Skeletal muscle satellite cell (primary cell): ENCODE measurements around the gene MSRB1.
"Not testable (repeated sequence)": the region's sequence is repeated elsewhere in the genome, so short reads cannot be mapped to it uniquely, and the experiment has no call there.

Experiments used
- H3K27me3 ChIP-seq: 2 replicates; pipeline ENCODE4 v1.7.0; 2013; ENCODE audit warnings: low read length; ENCODE audit not compliant: control insufficient read depth, insufficient read depth
- H3K36me3 ChIP-seq: 2 replicates; pipeline ENCODE4 v1.7.0; 2013; ENCODE audit warnings: mild to moderate bottlenecking, control low read depth, low read length; ENCODE audit not compliant: insufficient read depth
- H3K4me1 ChIP-seq: 2 replicates; pipeline ENCODE4 v1.7.0; 2013; ENCODE audit warnings: low read length; ENCODE audit not compliant: control insufficient read depth, insufficient read depth
- H3K4me2 ChIP-seq: 2 replicates; pipeline ENCODE4 v1.7.0; 2013; ENCODE audit warnings: mild to moderate bottlenecking, low read length
- H3K4me3 ChIP-seq: 2 replicates; pipeline ENCODE4 v1.7.0; 2013; ENCODE audit warnings: low read length
- H3K9ac ChIP-seq: 2 replicates; pipeline ENCODE4 v1.7.0; 2013; ENCODE audit warnings: mild to moderate bottlenecking, low read depth, low read length, moderate library complexity
- H3K9me3 ChIP-seq: replicated peaks from 2 replicates; pipeline ENCODE4 v1.7.0; 2013; ENCODE audit warnings: mild to moderate bottlenecking, control low read depth, low read length

The MSRB1 gene

DNA sequence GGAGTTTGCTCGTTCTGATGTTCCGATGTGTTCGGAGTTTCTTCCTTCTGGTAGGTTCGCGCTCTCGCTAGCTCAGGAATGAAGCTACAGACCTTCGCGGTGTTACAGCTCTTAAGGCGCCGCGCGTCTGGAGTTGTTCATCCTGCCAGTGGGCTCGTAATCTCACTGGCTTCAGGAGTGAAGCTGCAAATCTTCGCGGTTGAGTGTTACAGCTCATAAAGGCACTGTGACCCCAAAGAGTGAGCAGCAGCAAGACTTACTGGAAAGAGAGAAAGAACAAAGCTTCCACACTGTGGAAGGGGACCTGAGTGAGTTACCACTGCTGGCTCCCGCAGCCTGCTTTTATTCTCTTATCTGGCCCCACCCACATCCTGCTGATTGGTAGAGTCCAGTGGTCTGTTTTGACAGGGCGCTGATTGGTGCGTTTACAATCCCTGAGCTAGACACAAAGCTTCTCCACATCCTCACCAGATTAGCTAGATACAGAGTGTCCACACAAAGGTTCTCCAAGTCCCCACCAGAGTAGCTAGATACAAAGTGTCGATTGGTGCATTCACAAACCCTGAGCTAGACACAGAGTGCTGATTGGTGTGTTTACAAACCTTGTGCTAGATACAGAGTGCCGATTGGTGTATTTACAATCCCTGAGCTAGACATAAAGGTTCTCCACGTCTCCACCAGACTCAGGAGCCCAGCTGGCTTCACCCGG lies 14.6 kb upstream of the MSRB1 start:
- Histone ChIP-seq H3K4me1 (peaks cover 17% of the 10 kb centered on the region), H3K36me3 (peaks cover 16% of the 10 kb centered on the region)
- not testable (repeated sequence) for H3K27me3 ChIP-seq, H3K9ac ChIP-seq, H3K9me3 ChIP-seq, H3K4me2 ChIP-seq, H3K4me3 ChIP-seq

DNA sequence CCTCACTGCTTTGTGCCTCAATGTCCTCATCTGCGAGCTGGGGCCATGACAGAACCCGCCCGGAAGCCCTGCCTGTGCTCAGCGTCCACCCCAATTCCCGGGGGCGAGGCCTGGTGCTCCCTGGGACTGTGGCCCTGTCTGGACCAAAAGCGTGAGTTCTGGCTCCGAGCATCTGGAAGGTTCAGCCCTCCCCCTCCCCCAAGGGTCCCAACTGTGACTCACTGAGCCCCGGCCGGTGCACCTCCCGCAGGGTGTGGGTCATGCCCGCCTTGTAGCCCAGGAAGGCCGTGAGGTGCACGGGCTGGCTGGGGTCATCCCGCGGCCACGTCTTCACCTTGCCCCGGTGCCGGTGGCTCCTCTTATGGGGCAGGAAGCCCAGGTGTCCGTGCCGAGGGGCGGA lies 10.7 kb upstream of the MSRB1 start:
- no peaks in the 10 kb centered on the region for H3K9me3 ChIP-seq
- no peak overlapping the region for H3K9ac ChIP-seq
- H3K4me1 ChIP-seq, result no peaks in the 10 kb centered on the region
- H3K36me3 ChIP-seq, result no peaks in the 10 kb centered on the region
- no peaks in the 10 kb centered on the region for H3K27me3 ChIP-seq
- H3K4me3 ChIP-seq, result no peak overlapping the region
- H3K4me2 ChIP-seq, result no peak overlapping the region

DNA sequence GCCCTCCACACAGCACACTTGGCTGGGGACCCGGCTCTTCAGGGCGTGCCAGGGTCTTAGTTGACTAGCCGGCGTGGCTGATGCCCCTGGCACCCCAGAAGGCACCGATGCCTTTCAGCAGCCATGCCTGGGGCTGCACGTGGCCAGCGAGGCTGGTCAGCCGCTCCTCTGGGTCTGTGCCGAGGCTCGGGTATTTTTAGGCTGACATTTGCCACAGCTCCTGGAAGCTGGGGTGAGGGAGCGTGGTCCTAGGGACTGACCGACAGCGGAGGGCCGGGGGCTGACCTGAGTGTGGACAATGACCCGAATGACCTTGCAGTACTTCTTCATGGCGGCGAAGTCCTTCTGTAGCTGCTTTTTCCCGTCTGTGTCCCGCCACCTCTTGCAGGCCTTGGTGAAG lies 7.6 kb upstream of the MSRB1 start:
- no peak overlapping the region for H3K4me2 ChIP-seq
- H3K9ac ChIP-seq, result no peak overlapping the region
- no peaks in the 10 kb centered on the region for H3K27me3 ChIP-seq
- no peaks in the 10 kb centered on the region for H3K9me3 ChIP-seq
- no peak overlapping the region for H3K4me3 ChIP-seq
- H3K4me1 ChIP-seq, result no peaks in the 10 kb centered on the region
- H3K36me3 ChIP-seq, result no peaks in the 10 kb centered on the region

DNA sequence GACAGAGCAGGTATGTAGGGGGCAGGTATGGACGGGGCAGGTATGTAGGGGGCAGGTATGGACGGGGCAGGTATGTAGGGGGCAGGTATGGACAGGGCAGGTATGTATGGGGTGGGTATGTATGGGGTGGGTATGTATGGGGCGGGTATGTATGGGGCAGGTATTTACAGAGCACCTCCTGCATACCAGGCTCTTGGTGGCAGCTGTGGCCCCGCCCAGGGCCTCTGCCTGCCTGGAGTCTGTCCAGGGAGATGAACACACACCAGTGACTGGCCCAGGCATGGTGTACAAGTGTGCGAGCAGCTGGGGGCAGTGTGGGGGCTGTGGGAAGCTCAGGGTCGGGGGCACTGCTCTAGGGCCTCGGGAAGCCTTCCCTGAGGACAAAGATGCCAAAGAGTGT lies 7.0 kb upstream of the MSRB1 start:
- no peaks in the 10 kb centered on the region for H3K9me3 ChIP-seq
- H3K4me2 ChIP-seq, result no peak overlapping the region
- no peak overlapping the region for H3K9ac ChIP-seq
- H3K27me3 ChIP-seq, result no peaks in the 10 kb centered on the region
- no peaks in the 10 kb centered on the region for H3K4me1 ChIP-seq
- H3K36me3 ChIP-seq, result no peaks in the 10 kb centered on the region
- no peak overlapping the region for H3K4me3 ChIP-seq

DNA sequence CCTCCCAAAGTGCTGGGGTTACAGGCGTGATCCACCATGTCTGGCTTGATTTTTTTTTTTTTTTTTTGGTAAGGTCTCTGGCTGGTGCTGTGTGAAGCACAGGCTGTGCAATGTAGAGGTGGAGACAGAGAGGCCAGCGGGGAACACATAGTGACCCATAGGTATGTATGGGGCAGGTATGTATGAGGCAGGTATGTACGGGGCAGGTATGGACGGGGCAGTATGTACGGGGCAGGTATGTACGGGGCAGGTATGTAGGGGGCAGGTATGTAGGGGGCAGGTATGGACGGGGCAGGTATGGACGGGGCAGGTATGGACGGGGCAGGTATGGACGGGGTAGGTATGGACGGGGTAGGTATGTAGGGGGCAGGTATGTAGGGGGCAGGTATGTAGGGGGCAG lies 6.5 kb upstream of the MSRB1 start:
- no peaks in the 10 kb centered on the region for H3K36me3 ChIP-seq
- no peaks in the 10 kb centered on the region for H3K27me3 ChIP-seq
- no peaks in the 10 kb centered on the region for H3K4me1 ChIP-seq
- H3K9me3 ChIP-seq, result no peaks in the 10 kb centered on the region
- no peak overlapping the region for H3K9ac ChIP-seq
- H3K4me3 ChIP-seq, result no peak overlapping the region
- H3K4me2 ChIP-seq, result no peak overlapping the region

DNA sequence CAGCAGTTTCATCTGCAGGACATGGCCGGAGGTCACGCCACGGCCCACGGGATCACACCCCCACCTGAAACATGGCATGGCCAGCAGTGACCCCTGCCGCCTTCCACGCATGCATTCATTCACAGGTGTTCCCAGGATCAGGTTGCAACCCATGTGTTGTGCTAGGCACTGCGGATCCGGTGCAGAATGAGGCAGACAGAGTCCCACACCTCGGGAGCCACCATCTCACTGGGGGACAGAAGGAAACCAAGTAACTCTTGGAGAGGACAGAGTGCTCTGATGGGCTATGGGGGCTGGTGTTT lies 4.3 kb upstream of the MSRB1 start:
- Histone ChIP-seq H3K9ac (no peak overlapping the region), H3K4me2 (no peak overlapping the region), H3K4me1 (peaks cover 13% of the 10 kb centered on the region), H3K27me3 (no peaks in the 10 kb centered on the region), H3K9me3 (no peaks in the 10 kb centered on the region), H3K36me3 (no peaks in the 10 kb centered on the region), H3K4me3 (no peak overlapping the region)

DNA sequence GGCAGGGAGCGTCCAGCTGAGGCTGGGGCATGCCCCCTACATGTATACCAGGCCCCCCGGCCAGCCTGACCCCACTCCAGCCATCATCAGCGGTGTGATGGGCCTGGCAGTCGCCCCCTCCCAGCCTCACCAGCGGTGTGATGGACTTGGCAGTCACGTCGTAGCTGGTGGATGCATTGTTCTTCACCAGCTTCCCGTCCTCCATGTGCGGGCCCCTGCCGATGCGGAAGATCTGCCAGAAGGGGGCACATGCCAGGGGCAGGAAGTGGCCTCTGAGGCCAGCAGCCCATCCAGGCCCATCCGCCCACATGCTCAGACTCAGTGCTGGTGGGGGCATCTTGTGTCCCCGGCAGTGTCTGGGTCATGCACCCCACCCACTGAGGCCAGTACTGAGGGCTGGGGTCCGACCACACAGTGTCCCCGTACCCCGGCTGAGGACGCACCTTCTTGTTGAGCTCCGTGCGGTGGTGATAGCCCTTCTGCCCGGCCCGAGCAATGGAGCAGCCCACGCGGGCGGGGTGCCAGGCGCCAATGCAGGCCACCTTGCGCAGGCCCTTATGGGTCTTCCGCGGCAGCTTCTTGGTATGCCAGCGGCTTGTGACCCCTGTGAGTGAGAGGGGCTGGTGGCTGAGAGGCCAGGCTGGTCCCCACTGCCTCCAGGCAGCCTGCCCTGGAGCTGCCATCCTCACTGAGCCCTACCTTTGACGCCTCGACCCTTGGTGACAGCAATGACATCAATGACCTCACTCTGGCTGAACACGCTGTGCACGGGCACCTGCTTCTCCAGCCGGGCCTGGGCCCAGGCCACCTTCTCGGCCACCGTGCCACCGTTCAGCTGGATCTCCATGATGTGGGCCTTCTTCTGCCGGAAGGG lies 3.7 kb upstream of the MSRB1 start:
- H3K4me3 ChIP-seq, result no peak overlapping the region
- no peak overlapping the region for H3K4me2 ChIP-seq
- H3K36me3 ChIP-seq, result no peaks in the 10 kb centered on the region
- H3K27me3 ChIP-seq, result no peaks in the 10 kb centered on the region
- peaks cover 19% of the 10 kb centered on the region for H3K4me1 ChIP-seq
- H3K9ac ChIP-seq, result no peak overlapping the region
- H3K9me3 ChIP-seq, result no peaks in the 10 kb centered on the region

DNA sequence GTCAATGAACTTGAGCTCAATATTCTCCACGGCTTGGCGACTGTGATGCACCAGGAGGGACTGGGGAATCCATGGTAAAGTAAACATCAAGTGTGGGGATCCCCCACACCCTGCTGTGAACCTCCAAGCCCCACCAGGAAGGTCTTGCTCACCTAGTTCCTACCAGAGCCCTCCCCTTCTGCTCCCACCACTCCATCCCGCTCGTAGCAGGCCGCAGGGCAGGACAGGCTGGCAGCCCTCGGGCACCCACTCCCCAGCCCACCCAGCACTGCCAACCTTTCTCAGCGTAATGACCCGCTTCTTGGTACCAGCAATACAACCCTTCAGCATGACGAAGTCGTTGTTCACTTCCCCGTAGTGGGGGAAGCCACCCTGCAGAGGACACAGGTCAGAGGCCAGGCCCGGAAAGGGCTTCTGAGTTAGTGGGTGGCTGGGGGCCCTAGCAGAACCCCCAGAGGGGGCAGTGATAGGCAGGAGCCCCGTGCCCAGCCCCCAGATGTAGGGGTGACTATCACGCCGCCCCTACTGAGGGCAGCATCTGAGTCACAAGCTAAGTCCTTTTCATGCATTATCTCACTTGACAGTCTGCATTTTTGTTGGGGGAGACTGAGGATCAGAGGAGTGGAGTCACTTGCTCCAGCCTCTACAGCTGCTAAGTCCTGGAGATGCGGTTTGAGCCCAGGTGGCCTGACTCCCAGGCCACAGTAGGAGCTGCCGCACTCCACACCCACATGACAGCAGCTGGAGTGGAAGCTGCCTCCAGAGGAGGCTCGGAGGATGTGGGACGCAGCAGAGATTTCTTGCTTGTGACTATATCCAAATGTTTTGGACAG lies 2.8 kb upstream of the MSRB1 start:
- no peak overlapping the region for H3K9ac ChIP-seq
- H3K4me3 ChIP-seq, result no peak overlapping the region
- no peaks in the 10 kb centered on the region for H3K27me3 ChIP-seq
- peaks cover 1% of the 10 kb centered on the region for H3K36me3 ChIP-seq
- no peak overlapping the region for H3K4me2 ChIP-seq
- peaks cover 22% of the 10 kb centered on the region for H3K4me1 ChIP-seq
- H3K9me3 ChIP-seq, result no peaks in the 10 kb centered on the region

DNA sequence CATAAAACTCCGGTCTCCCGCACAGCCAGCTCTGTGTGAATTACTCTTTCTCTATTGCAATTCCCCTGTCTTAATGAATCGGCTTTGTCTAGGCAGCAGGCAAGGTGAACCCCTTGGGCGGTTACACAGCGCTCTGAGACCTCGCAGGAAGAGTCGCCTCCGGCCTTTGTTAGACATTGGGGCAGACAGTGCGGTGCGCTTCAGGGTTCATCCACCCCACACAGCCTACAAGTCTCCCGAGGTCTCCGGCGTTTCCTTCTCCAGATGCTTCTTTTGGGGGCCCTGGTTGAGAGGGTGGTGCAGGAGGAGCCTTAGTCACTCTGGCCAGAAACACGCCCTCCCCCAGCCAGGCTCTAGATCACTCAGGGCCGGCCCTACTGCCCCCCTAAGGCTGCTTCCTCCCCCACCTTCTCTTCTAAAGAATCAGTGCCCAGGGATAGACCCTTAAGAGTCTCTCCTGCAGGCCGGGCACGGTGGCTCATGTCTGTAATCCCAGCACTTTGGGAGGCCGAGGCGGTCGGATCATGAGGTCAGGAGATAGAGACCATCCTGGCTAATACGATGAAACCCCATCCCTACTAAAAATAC lies 1.7 kb upstream of the MSRB1 start:
- no peaks in the 10 kb centered on the region for H3K9me3 ChIP-seq
- peaks cover 22% of the 10 kb centered on the region for H3K4me1 ChIP-seq
- peaks cover 8% of the 10 kb centered on the region for H3K36me3 ChIP-seq
- H3K9ac ChIP-seq, result no peak overlapping the region
- H3K4me2 ChIP-seq, result peak overlapping the region; percentile 23
- H3K4me3 ChIP-seq, result no peak overlapping the region
- no peaks in the 10 kb centered on the region for H3K27me3 ChIP-seq

DNA sequence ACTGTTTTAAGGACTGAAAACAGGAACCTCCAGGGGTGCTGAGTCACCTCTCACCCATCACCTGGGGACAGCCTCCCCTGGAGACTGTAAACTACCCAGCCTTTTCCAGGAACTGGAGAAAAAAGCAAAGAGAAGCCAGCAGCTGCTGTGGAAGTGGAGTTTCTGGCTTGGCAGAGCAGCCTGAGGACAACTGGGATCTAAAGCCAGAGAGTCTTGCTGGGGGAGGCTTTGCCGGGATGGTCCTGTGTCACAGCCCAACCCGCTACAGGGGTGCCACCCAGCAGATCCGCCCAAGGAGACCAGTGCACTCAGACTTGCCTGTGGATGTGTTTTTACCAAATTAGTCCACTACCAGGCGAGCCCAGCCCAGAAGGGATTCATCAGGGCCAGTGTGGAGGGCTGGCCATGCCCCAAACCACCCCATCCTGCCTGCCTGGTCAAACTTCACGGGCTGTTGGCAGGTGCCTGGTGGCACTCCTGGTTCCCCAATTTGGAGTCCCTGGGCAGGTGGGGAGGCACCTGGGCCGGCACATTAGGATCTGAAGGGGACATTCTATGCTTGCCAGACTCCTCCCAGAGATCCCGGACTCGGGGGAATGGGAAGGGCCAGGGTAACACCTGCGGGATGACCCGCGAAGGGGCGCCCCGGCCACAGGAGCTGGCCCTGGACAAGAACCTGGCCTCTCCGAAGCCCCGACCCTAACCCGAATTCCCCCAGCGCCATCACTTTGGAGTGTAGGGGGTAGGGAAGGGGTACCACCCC lies 771 bp downstream of the MSRB1 start:
- no peaks in the 10 kb centered on the region for H3K27me3 ChIP-seq
- H3K9ac ChIP-seq, result peak overlapping the region; percentile 87
- H3K36me3 ChIP-seq, result peaks cover 25% of the 10 kb centered on the region
- H3K4me1 ChIP-seq, result peaks cover 22% of the 10 kb centered on the region
- H3K9me3 ChIP-seq, result no peaks in the 10 kb centered on the region
- peak overlapping the region; percentile 93 for H3K4me3 ChIP-seq
- peak overlapping the region; percentile 95 for H3K4me2 ChIP-seq
